Right atrium auricular region (tissue), 2 donors: ENCODE measurements around the gene DGUOK. TPM values are rescaled to one million over a fixed set of nuclear protein-coding genes. Genes with fewer than 3 reads are reported as not detected.

Experiments used
- DNase-seq: peaks from one replicate; pipeline ENCODE4 v3.0.0-alpha.2; 2019; ENCODE audit warnings: low spot score
- H3K27ac ChIP-seq, 2 donors: fragments of 200-600 bp; sonication (generic); 1 replicate in 1 of 2; 2 replicates in 1 of 2; pipeline ENCODE4 v1.5.1; 2016 to 2019
- H3K27me3 ChIP-seq, 2 donors: fragments of 200-600 bp; sonication (generic); one replicate each; pipeline versions ENCODE4 v1.5.1 to v1.6.0; 2017 to 2019
- H3K36me3 ChIP-seq: fragments of 200-600 bp; sonication (generic); one replicate; pipeline ENCODE4 v1.5.1; 2016
- H3K4me1 ChIP-seq, 2 donors: fragments of 200-600 bp; sonication (generic); one replicate each; pipeline versions ENCODE4 v1.5.1 to v1.6.0; 2017 to 2019
- H3K4me3 ChIP-seq, 2 donors: fragments of 200-600 bp; sonication (generic); 1 replicate in 1 of 2; 2 replicates in 1 of 2; pipeline ENCODE4 v1.5.1; 2017 to 2019; ENCODE audit warnings: mild to moderate bottlenecking in 1 of 2, moderate library complexity in 1 of 2
- H3K9me3 ChIP-seq, 2 donors: fragments of 200-600 bp; sonication (generic); one replicate each; pipeline ENCODE4 v1.5.1; 2019
- total RNA-seq, 2 donors: library from RNA; depleted of rRNA; stranded (reverse); fragments of >200 nt; gene quantifications; one replicate each; pipeline ENCODE4 v1.1.0, GENCODE V29; 2016
- TF ChIP-seq, protein P1 (sequence below), 2 donors: fragments of 200-600 bp; sonication (generic); IDR thresholded peaks; one replicate each; pipeline ENCODE4 v1.5.1; 2019; ENCODE audit warnings: antibody characterized with exemption in 2 of 2

DGUOK gene
- total RNA-seq, 2 donors from 2014 or later: 33.7 to 36.2 TPM

DNA sequence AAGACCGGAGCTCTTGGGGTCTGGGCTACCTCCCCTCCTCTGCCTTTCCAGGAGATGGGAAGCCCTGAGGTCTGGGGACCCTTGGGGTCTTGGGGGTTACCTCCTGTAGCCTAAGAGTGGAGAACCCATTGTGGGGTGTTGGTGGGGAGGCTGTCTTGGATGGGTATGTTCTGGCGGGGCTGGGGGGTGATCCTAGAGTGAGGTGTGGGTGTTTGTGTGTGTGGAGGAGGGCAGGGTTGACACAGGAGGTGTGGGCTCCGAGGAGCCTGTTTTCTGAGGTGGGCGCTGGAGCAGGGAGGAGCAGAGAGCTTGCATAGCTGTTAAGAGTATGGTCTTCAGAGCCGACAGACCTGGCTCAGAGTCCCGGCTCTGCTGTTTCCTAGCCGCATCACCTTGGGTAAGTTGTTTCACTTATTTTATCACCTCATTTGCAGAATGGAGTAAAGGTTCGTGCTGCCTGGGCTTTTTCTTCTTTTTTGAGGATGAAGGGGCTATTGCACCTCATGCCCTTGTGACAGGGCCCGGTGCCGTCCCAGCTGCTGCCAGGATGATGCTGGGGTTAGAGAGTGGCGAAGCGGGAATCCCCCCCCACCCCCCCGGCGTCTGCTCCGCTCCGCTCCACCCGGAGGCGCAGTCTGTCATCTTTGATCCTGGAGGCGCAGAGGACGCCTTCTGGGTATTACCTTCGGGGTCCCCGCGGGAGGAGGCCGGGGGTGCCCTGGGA lies 75.3 kb downstream of the DGUOK start:
- H3K27ac ChIP-seq: peak overlapping the region; percentile 17 to 45
- peak overlapping the region; percentile 53 to 64 for H3K4me3 ChIP-seq
- H3K9me3 ChIP-seq: no peaks in the 10 kb centered on the region
- DNase-seq: no peak
- no peaks in the 10 kb centered on the region for H3K36me3 ChIP-seq
- no peaks in the 10 kb centered on the region for H3K27me3 ChIP-seq
- peaks cover 0 to 68% of the 10 kb centered on the region in 2 donors for H3K4me1 ChIP-seq
- TF ChIP-seq, protein P1, sequence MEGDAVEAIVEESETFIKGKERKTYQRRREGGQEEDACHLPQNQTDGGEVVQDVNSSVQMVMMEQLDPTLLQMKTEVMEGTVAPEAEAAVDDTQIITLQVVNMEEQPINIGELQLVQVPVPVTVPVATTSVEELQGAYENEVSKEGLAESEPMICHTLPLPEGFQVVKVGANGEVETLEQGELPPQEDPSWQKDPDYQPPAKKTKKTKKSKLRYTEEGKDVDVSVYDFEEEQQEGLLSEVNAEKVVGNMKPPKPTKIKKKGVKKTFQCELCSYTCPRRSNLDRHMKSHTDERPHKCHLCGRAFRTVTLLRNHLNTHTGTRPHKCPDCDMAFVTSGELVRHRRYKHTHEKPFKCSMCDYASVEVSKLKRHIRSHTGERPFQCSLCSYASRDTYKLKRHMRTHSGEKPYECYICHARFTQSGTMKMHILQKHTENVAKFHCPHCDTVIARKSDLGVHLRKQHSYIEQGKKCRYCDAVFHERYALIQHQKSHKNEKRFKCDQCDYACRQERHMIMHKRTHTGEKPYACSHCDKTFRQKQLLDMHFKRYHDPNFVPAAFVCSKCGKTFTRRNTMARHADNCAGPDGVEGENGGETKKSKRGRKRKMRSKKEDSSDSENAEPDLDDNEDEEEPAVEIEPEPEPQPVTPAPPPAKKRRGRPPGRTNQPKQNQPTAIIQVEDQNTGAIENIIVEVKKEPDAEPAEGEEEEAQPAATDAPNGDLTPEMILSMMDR (IDR thresholded peaks at IDR 0.05): no peak

DNA sequence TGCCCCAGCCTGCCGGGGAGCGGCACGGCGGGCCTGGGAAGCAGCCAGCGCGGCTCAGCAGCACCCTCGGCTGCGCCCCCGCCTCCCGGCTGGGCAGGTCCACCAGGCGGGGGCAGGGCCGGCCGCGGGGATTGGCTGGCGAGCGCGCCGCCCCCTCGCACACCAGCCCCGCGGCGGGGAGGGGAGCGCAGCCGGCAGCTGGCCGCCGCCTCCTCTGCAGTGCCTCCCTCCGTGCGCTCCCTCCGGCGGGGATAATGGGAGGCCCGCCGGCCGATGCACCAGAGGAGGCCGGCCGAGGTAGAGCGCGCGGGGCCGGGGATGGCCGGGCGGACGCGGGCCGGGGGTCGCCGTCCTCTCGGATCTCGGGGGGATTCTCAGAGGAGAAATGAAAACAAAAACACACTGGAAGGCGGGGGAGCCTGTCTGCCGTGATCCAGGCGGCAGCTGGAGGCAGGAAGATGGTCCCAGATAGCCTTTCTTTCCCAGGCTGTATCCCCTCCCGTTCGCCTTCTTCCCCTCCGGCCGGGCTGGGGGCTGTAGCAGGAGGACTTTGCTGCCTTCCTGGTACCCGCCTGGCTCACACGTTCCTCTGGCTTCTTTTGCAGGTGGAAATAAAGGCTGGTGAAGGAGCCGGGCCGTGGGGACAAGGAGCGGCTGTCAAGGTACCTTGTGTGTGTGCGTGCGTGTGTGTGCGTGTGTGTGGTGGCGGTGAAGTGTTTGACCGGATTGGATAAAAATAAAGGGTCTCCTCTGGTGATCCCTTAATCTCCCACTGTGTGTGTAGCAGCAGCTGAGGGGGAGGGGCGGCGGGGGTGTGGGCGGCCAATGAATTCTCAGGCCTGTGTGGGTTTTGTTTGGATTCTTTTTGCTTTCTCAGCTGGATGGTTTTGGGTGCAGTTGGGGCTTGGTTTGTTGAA lies 76.1 kb downstream of the DGUOK start:
- DNase-seq: peak; percentile 75
- Histone ChIP-seq H3K4me3 (peak overlapping the region; percentile 53 to 64), H3K36me3 (no peaks in the 10 kb centered on the region), H3K4me1 (peaks cover 0 to 75% of the 10 kb centered on the region in 2 donors), H3K27me3 (no peaks in the 10 kb centered on the region), H3K9me3 (no peaks in the 10 kb centered on the region), H3K27ac (peak overlapping the region; percentile 45 to 70)
- TF ChIP-seq, protein P1 (IDR thresholded peaks at IDR 0.05): peak in 1 of 2 donors; percentile 33

DNA sequence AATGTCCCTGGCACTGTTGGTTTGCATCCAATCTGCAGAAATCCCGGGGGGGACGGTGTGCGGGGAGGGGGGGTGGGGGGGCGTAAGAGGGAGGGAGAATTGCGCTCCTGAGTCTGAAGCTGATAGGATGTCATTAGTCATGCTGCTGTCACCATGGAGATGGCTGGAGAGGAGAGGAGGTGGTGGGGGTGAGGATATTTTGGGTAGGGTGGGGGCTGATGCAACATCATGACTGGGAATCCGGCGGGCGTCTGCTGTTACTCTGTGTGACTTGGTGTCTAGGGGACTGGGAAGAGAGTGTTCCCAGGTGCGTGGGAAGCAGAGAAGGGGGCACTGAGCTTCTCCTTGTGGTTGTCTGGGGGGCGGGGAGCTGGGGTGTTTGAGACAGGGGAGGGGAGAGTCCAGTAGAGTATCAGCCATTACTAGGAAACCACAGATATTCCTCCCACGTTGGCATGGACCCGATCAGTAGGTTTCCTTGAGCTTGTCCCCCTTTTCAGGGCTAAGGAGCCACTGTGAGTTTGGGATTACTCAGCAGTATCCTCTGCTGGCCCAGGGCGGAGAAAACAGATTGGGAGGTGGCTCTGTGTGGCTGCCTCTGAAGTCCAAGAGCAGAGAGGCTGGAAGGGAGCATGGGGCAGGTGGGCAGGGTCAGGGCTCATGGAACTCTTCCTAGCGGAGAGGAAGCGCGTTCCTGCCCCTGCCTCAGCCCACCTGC lies 77.0 kb downstream of the DGUOK start:
- Histone ChIP-seq H3K9me3 (no peaks in the 10 kb centered on the region), H3K4me1 (peaks cover 0 to 83% of the 10 kb centered on the region in 2 donors), H3K4me3 (peak overlapping the region in 1 of 2 donors; percentile 64), H3K27ac (peak overlapping the region; percentile 45 to 70), H3K36me3 (no peaks in the 10 kb centered on the region), H3K27me3 (no peaks in the 10 kb centered on the region)
- TF ChIP-seq, protein P1 (IDR thresholded peaks at IDR 0.05): no peak
- DNase-seq: no peak

DNA sequence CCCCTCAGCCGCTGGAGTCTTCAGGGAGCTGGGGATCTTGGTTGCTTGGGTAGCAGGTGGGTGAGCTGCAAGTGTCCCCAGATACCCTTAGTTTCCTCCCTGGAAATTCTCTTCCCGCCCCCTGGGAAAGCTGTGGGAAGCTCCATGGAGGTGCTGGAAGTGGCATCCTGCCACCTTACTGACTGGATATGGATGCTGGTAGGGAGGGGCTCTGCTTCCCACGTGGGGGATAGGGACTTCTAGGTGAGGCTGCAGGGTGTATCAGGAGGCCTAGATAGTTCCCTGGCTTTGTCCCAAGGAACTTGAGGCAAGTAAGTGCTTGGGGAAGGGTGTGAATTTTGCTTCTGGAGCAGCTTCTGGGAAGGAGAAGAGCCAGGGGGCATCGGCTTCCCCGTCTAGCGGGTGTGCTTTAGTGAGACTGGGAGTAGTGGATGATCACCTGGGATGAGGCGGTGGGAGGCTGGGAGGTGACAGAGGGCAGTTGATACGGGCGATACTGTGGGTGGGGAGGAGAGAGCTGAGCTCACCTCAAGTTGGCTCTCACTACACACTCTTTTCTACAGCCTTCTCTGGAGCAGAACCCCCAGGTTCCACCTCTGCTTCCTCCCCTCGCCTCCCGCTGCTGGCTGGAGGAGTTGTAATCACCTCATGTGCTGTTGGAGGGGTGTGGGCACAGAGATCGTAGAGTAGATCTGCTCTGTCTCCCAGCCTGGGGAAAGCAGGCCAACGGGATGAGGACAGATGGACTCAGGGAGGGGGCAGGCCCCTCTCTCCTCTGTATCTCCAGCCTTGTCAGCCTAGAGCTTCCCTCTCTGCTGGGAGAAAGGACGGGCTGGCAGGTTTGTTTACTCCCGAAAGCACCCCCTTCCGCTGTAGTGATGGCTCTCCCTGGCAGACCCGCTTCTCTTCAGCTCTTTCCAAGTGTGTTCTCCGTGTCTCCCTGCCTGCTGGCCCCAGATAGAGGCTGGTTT lies 77.8 kb downstream of the DGUOK start:
- peak overlapping the region in 1 of 2 donors; percentile 64 for H3K4me3 ChIP-seq
- peaks cover 0 to 90% of the 10 kb centered on the region in 2 donors for H3K4me1 ChIP-seq
- H3K27me3 ChIP-seq: no peaks in the 10 kb centered on the region
- H3K27ac ChIP-seq: no peak overlapping the region
- TF ChIP-seq, protein P1 (IDR thresholded peaks at IDR 0.05): no peak
- H3K9me3 ChIP-seq: no peaks in the 10 kb centered on the region
- no peaks in the 10 kb centered on the region for H3K36me3 ChIP-seq
- no peak for DNase-seq

DNA sequence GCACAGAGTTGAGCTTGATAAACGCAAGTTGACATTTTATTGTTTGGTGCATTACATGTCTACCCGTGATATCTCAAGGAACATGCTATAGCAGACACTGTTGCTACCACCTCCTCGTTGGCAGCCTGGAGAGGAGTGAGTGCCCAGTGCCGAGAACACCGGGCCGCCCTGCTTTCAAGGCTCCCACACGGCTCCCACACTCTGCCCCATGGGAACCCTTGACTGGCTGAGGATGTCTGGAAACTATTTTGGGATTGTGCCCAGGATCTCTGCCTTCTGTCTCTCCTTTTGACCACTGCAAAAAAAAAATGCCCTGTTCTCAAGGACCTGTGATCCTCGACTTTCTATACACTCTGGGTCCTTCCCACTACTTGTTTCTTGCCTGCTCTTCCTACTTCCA lies 79.1 kb downstream of the DGUOK start:
- Histone ChIP-seq H3K4me1 (peaks cover 0 to 87% of the 10 kb centered on the region in 2 donors), H3K27me3 (no peaks in the 10 kb centered on the region), H3K27ac (no peak overlapping the region), H3K9me3 (no peaks in the 10 kb centered on the region), H3K36me3 (no peaks in the 10 kb centered on the region), H3K4me3 (no peak overlapping the region)
- TF ChIP-seq, protein P1 (IDR thresholded peaks at IDR 0.05): no peak
- no peak for DNase-seq
